H1 (cell line): ENCODE measurements around the gene PAPOLA. TPM values are rescaled to one million over a fixed set of nuclear protein-coding genes. Genes with fewer than 3 reads are reported as not detected.

Source experiments
- CREB1 ChIP-seq: IDR thresholded peaks from 2 replicates; pipeline ENCODE4 v1.6.1; 2012; ENCODE audit warnings: inconsistent platforms
- JUN ChIP-seq: IDR thresholded peaks from 2 replicates; pipeline ENCODE4 v1.6.1; 2011; ENCODE audit warnings: low read depth, mild to moderate bottlenecking, improper control_type of control experiment, low read length
- KDM1A ChIP-seq: fragments of 200-600, 300-600 bp; sonication (generic); IDR thresholded peaks from 2 replicates; pipeline ENCODE4 v1.7.1; 2016; ENCODE audit warnings: mild to moderate bottlenecking, low read length, borderline replicate concordance
- NANOG ChIP-seq: IDR thresholded peaks from 2 replicates; pipeline ENCODE4 v1.6.1; 2011; ENCODE audit warnings: low read length, low read depth, mild to moderate bottlenecking, inconsistent platforms; ENCODE audit not compliant: insufficient read depth, poor library complexity, severe bottlenecking
- RBBP5 ChIP-seq: IDR thresholded peaks from 2 replicates; pipeline ENCODE4 v1.7.1; 2012; ENCODE audit warnings: low read depth, mild to moderate bottlenecking, inconsistent platforms, low read length, moderate library complexity, borderline replicate concordance
- SP4 ChIP-seq: IDR thresholded peaks from 2 replicates; pipeline ENCODE4 v1.6.1; 2012; ENCODE audit warnings: low read length, inconsistent platforms
- TAF1 ChIP-seq: IDR thresholded peaks from 2 replicates; pipeline ENCODE4 v1.6.1; 2011; ENCODE audit warnings: mild to moderate bottlenecking, low read depth, low read length
- TAF7 ChIP-seq: optimal IDR thresholded peaks from 2 replicates; pipeline ENCODE3; 2011; ENCODE audit warnings: low read depth, mild to moderate bottlenecking, inconsistent platforms, low read length, moderate library complexity, borderline replicate concordance
- polyA plus RNA-seq, 7 experiments: library from polyadenylated mRNA; depleted of rRNA in 3 of 7; stranded (reverse) in 5 of 7; unstranded in 2 of 7; fragments of >200 nt in 5 of 7; fragments of 200-250 nt in 2 of 7; gene quantifications; 1 replicate in 5 of 7; 2 replicates in 1 of 7; 4 replicates in 1 of 7; pipeline versions ENCODE4 v1.2.1 to v1.2.3, GENCODE V29; 2011 to 2013; ENCODE audit warnings: missing spikeins in 2 of 7, mixed read lengths in 2 of 7
- total RNA-seq: library from RNA; stranded (reverse); fragmentation: NEBNext Ultra II Directional; extraction: Animal tissue kit (Norgen Biotek cat#: 25700); gene quantifications from 2 replicates; pipeline ENCODE4 v1.2.1, GENCODE V29; 2021
- TF ChIP-seq, protein P1 (sequence below): fragments of 300-600 bp; sonication (generic); IDR thresholded peaks from 2 replicates; pipeline ENCODE4 v1.7.1; 2012; ENCODE audit warnings: low read length, moderate library complexity, mild to moderate bottlenecking, inconsistent platforms; ENCODE audit not compliant: insufficient replicate concordance
- TF ChIP-seq, protein P2 (sequence below): IDR thresholded peaks from 2 replicates; pipeline ENCODE4 v1.6.1; 2012; ENCODE audit warnings: inconsistent platforms

PAPOLA gene
- total and polyA plus RNA-seq, 2 of the 8 experiments (the other 6 are each of a cell fraction or from before 2014, with no cell fraction given) = 163 to 239 TPM

DNA sequence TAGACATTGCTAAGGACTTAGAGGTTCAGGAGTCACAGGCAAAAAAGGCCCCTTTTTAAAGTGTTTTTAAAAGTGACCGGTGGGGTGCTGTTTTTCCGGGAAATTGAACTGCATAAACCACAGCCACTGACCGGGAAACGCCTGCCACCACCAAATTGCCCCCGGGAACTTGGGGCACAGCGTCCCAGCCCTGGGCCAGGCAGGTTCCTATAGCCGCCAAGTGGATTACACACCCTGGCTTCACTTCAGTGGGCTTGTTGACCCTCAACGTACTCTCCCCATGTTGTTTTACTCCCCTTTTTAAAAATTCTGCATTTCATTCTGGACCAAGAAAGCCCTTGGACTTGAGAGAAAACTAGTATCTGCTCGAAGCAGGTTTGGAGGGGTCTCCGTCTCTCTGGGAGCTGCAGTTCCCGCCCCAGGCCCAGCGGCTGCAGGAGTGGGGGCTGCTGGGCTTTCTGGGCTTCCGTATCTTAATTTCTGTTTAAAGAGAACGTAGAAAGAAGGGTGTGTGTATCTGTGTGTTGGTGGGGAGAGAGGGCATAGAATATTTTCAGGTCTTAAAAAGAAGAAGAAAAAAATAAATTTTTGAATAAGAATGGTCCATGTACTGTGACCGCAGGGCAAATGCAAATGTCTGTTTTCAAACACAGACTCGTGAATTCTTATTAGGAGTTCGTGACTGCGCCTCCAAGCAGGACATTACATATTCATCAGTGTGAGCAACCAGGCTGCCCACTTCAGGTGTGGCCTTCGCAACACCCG is 82.9 kb downstream of the PAPOLA start (continued):
- TF ChIP-seq, protein P1, sequence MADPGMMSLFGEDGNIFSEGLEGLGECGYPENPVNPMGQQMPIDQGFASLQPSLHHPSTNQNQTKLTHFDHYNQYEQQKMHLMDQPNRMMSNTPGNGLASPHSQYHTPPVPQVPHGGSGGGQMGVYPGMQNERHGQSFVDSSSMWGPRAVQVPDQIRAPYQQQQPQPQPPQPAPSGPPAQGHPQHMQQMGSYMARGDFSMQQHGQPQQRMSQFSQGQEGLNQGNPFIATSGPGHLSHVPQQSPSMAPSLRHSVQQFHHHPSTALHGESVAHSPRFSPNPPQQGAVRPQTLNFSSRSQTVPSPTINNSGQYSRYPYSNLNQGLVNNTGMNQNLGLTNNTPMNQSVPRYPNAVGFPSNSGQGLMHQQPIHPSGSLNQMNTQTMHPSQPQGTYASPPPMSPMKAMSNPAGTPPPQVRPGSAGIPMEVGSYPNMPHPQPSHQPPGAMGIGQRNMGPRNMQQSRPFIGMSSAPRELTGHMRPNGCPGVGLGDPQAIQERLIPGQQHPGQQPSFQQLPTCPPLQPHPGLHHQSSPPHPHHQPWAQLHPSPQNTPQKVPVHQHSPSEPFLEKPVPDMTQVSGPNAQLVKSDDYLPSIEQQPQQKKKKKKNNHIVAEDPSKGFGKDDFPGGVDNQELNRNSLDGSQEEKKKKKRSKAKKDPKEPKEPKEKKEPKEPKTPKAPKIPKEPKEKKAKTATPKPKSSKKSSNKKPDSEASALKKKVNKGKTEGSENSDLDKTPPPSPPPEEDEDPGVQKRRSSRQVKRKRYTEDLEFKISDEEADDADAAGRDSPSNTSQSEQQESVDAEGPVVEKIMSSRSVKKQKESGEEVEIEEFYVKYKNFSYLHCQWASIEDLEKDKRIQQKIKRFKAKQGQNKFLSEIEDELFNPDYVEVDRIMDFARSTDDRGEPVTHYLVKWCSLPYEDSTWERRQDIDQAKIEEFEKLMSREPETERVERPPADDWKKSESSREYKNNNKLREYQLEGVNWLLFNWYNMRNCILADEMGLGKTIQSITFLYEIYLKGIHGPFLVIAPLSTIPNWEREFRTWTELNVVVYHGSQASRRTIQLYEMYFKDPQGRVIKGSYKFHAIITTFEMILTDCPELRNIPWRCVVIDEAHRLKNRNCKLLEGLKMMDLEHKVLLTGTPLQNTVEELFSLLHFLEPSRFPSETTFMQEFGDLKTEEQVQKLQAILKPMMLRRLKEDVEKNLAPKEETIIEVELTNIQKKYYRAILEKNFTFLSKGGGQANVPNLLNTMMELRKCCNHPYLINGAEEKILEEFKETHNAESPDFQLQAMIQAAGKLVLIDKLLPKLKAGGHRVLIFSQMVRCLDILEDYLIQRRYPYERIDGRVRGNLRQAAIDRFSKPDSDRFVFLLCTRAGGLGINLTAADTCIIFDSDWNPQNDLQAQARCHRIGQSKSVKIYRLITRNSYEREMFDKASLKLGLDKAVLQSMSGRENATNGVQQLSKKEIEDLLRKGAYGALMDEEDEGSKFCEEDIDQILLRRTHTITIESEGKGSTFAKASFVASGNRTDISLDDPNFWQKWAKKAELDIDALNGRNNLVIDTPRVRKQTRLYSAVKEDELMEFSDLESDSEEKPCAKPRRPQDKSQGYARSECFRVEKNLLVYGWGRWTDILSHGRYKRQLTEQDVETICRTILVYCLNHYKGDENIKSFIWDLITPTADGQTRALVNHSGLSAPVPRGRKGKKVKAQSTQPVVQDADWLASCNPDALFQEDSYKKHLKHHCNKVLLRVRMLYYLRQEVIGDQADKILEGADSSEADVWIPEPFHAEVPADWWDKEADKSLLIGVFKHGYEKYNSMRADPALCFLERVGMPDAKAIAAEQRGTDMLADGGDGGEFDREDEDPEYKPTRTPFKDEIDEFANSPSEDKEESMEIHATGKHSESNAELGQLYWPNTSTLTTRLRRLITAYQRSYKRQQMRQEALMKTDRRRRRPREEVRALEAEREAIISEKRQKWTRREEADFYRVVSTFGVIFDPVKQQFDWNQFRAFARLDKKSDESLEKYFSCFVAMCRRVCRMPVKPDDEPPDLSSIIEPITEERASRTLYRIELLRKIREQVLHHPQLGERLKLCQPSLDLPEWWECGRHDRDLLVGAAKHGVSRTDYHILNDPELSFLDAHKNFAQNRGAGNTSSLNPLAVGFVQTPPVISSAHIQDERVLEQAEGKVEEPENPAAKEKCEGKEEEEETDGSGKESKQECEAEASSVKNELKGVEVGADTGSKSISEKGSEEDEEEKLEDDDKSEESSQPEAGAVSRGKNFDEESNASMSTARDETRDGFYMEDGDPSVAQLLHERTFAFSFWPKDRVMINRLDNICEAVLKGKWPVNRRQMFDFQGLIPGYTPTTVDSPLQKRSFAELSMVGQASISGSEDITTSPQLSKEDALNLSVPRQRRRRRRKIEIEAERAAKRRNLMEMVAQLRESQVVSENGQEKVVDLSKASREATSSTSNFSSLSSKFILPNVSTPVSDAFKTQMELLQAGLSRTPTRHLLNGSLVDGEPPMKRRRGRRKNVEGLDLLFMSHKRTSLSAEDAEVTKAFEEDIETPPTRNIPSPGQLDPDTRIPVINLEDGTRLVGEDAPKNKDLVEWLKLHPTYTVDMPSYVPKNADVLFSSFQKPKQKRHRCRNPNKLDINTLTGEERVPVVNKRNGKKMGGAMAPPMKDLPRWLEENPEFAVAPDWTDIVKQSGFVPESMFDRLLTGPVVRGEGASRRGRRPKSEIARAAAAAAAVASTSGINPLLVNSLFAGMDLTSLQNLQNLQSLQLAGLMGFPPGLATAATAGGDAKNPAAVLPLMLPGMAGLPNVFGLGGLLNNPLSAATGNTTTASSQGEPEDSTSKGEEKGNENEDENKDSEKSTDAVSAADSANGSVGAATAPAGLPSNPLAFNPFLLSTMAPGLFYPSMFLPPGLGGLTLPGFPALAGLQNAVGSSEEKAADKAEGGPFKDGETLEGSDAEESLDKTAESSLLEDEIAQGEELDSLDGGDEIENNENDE = no peak
- TF ChIP-seq CREB1 (no peak), TAF7 (no peak), NANOG (no peak), KDM1A (no peak), TAF1 (no peak), RBBP5 (no peak), JUN (no peak), SP4 (no peak)
- TF ChIP-seq, protein P2, sequence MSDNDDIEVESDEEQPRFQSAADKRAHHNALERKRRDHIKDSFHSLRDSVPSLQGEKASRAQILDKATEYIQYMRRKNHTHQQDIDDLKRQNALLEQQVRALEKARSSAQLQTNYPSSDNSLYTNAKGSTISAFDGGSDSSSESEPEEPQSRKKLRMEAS = no peak
